GM19025 (cell line): ENCODE results near the gene GPRC5D.

Experiments
- ATAC-seq: cut with Tn5 transposase; IDR thresholded peaks from one replicate; pipeline ENCODE4 v1.9.1; 2021; ENCODE audit warnings: mild to moderate bottlenecking, low read depth, moderate library complexity; ENCODE audit not compliant: unreplicated experiment

Gene GPRC5D

DNA sequence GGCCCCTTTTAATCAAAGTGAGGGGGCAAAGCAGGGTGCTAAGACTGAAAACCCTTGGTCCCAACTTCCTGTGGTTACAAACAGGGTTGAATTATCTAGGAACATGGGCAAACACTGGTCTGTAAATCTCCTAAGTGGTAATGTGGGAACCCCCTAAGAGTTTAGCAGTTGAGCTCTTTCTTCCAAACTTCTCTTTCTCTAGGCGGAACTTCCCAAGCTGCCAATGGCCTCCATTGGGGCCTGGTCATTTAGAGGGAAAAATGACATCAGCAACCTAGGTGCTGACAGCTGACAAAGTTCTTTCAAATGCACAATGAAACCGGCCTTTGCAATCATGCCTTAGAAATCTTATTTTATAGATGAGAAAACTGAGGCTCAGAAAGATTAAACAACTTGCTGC lies 30.4 kb upstream of the GPRC5D start:
- no peak for ATAC-seq

DNA sequence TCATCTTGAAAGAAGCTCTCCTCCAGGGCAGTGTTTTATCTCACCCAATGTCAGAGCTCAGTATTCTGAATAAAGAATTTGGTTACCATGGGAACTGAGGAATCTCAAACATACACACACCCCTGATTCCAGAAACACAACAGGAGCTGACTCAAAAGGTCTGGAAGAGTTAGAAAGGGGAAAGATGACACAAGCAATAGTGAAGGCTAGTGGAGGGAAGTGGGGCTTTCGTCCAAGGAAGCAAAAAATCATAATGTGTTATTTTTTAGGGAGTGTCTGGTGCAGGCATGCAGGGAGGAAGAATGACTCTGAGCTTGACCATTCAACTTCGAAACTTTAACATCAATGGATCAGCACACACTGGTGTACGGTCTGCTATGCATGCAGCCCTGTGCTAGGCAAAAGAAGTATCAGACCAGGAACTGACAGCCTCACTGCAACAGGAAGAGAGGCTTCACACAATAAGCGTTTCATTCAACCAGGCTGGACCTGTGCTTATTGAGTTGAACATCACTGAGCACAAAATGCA lies 27.8 kb upstream of the GPRC5D start:
- ATAC-seq: no peak

DNA sequence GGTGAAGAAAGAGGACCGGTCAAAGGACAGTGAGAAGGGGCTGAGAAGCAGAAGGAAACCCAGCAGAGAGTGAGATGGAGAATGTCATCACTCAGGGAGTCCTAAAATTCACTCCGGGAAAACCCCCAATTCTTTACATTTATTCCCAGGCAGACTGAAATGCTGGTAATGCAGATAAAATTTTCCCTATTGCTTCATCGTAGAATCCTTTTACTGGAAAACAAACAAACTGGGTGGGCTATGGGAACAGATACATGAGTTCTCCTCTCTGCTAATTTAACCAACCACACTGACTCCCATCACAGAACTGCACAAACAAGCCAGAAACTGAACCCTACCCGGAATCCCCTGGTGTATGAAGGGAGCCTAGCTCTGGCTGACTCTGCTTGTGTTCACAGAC lies 27.2 kb upstream of the GPRC5D start:
- ATAC-seq: no peak

DNA sequence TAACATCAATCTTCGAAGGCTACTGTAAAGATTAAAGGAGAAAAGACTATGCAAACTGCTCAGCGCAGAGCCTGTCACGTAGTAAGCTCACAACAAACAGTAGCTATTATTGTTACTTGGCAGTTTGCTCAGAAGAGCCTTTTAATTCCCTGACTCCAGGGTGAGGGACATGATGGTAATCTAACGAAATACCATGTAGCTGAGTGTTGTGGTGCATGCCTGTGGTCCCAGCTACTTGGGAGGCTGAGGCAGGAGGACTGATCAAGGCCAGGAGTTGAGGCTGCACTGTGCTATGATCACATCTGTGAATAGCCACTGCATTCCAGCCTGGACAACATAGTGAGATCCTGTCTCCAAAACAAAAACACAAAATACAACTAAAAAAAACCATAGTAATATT lies 25.3 kb upstream of the GPRC5D start:
- ATAC-seq: no peak

DNA sequence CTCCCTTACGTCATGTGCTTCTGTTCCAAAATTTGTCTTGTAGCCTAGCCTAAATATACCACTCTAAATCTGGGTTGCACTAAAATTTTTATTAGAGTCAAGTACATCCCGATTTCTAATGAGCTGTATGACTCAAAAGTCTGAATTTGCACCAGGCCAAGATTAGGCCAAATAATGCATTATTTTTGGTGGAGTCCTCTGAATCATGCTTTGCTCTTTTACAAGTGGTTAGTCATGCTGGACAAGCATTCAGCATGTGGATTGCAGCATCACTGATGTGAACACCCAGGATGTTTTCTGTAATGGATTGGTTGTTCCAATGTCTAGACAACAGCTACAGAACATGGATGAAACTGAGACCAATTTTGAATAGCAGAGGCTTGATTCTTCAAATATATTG lies 24.4 kb upstream of the GPRC5D start:
- ATAC-seq: no peak

DNA sequence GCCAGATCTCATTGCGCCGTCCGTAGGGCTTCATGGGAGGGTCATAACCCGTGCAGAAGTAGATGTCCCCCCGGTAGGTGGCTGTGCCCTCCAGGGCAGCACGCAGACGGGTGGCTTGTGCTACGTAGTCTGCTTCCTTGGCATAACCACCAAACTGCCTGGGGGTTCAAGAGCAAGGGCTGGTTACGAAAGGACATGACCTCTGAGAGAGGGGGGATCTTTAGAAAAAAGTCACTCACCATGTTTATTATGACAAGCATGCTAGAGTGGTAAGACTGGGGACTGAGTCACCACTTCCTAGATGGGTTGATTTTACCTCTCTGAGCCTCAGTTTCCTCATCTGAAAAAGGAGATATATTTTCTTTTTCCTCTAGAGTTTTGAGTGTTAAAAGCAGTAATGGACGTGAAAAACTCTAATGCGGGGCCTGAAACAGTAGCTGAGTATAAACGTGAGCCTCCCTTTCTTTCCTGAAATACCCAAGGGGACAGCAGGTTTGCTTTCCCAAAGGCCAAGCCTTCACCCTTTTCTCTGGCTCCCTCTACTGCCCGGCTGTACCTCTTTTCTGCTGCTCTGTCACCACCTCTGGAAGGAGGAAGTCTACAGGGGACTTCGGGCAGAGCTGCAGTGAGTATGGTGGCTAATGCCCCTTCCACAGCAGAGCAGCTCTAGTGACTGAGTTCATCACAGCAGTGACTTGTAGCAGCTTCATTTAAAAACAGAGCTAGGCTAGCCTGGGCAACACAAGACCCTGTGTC lies 23.5 kb upstream of the GPRC5D start:
- no peak for ATAC-seq

DNA sequence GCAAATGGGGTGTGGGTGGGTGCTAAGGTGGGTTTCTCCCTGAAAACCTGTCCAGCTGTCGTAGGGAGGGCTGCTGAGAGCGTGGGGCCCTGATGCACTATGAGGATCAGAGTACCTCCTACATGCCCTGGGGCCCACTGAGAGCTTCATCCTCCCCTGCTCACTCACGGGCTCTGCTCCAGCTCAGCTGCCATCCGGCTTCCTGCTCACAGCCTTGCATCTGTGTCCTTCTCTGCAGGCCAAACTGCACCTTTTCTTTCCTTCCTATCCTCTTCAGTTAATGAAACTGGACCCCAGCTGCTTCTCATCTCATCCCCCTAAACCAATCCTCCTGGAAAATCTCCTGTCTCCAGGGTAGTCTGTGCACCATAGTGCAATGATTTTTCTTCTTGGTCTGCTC lies 22.2 kb upstream of the GPRC5D start:
- ATAC-seq: no peak

DNA sequence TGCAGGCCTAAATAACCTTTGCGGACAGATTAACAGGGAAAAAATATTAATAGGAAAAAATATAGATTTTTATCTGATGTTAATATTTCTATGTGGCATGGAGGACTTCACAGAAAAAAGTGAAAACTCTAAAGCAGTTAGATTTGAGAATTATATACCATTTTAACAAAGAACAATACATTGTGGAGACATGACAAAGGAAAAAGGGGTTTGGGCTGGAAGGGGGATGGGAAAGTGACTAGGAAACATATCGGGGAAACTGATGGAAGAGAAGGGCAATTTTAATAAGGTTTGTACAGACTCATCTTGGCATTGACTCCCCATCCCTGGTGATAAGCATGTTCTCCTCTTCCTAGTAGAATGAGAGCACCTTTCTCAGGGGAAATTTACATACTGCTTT lies 21.0 kb upstream of the GPRC5D start:
- ATAC-seq: no peak

DNA sequence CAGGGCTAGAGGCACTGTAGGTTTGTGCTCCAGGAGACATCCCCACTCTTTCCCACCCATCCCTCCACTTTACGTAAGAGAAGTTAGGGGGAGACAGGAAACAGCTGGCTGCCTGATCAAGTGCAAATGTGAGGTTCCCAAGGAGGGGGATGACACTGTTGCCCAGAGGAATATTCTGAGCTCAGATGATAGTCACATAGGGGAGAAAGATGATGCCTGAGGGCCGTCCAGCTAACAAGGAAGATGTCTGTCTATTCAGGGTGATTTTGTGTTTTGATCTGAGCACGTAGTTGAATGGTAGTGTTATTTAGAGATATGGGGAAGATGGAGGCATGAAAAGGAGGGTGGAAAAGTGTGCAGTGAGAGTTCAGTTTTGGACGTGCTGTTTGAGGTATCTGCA lies 13.9 kb upstream of the GPRC5D start:
- ATAC-seq: no peak

DNA sequence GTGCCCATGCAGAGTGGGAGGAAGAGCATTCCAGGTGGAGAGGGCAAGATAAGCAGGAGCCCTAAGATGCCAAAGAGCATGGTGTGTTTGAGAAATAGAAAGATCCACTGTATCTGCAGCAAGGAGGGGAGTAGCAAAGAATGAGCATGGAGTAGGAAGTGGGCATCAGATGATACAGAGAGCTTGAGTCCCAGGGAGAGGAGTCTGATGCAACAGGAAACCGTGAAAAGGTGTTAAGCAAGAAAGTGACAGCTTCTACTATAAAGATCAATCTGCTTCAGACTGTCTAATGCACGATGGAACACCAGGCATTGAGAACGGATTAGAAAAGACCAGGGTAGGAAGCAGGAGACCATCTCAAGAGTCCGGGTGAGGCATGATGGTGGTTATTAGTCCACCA lies 12.3 kb upstream of the GPRC5D start:
- no peak for ATAC-seq

DNA sequence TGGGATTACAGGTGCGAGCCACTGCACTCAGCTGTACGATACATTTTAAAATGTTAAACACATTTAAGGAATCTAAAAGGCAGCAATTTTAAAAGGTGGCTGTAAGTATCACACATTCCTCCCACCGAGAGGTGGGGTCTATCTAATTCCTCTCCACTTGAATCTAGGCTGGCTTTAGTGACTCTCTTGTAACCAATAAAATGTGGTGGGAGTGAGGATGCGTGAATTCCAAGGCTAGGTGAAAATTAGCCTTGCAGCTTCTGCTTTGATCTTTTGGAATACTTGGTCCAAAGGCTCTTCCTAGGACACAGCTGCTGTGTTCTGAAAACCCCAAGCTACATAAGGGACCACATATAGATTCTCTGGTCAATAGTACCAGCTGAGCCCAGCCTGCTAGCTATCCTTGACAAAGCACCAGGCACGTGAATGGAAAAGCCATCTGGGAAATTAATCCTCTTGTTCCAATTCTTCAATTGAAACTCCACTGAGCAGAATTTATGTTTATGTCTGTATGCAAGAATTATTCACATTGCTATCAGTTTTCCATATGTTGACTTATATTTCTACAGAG lies 8.8 kb upstream of the GPRC5D start:
- ATAC-seq: no peak

DNA sequence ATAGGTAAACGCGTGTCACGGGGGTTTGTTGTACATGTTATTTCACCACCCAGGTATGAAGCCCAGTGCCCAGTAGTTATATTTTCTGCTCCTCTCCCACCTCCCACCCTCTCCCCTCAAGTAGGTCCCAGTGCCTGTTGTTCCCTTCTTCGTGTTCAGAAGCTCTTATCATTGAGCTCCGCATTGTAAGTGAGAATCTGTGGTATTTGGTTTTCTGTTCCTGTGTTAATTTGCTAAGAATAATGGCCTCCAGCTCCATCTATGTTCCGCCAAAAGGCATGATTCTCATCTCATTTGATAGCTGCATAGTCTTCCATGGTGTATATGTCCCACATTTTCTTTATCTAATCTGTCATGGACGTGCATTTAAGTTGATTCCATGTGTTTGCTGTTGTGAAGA lies 6.9 kb upstream of the GPRC5D start:
- no peak for ATAC-seq

DNA sequence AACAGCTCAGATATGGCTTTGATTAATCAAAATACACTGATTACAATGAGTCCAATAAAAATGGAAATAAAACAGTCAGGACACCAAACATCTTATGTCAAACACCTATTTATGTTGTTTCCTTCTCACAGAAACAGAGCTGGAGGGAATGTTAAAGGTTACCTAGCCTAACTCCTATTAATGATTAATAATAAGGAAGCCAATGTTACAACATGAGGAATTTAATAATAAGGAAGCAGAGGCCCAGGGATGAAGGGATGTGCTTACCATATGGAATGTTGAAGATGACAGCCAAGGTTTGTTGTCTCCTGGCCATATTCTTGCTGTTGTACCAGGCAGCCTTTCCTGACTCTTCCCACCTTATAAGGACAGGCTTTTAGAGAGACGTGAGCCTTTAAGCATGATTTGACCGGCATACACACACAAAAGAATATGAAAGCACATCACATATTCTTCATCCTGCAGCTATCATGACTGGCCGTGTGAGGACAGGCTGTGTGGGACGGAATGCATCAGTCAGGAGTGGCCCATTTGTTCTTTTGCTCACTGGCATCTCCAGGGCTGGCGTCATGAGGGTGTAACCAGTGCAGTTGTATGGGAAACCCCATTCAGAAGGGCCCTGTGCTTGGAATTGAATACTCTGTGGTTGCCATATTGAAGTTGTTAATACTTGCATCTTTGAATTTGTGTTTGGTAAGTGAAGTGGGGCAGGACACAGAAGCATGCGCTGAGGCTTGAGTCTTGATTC lies 3.1 kb upstream of the GPRC5D start:
- ATAC-seq: no peak

DNA sequence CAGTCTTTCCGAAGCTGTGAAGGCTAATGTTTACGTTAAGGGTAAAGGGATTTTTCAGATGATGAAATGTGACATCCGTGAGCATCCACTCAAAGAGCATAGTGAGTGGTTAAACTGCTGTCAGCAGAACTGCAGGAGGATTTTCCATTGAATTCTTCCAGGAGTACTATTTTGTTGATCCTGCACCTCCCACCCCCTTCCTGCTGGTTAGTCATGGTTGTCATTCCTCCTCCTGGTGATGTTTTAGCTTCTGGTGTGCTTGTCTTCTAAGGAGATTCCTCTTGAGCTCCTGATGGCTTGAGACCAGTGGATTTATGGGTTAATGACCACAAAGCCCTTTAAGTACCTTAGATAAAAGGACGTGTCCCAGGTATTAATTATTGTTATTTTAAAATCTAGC lies 2.4 kb upstream of the GPRC5D start:
- ATAC-seq: no peak

DNA sequence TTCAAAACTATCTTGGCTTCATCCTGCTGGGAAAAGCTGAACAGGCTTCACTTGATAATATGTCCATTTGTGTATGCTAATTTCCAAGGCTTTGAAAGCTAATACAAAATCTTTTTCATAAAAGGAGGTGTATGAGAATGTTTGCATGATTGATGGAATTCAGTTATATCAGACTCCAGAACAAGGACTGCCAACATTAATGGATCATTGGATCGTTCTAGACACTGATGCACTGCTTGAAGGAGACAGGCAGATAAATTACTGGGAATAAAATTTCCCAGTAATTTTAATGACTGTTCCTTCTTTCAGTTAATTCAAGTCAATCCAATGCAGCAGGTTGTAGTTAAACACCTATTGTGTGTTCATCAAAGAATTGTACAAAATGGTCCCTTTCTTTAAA lies 466 bp downstream of the GPRC5D start:
- ATAC-seq: no peak

DNA sequence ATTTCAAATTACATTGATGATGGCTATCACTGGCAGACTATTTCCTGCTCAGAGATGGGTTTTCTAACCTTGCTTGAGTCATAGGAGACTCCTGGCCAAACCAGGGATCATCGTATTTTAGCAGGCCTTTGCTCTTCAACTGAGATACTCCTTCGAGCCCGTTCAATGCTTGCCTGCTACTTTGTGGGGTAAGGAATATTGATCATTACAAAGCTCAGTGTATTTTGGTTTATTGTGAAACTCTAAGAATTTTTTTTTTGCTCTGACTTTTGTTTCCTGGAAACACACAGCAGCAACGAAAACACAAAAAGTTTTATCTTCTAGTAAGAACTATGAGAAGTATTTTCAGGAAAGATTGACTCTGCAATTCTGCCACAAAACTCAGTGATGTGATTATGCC lies 4.1 kb downstream of the GPRC5D start:
- no peak for ATAC-seq

DNA sequence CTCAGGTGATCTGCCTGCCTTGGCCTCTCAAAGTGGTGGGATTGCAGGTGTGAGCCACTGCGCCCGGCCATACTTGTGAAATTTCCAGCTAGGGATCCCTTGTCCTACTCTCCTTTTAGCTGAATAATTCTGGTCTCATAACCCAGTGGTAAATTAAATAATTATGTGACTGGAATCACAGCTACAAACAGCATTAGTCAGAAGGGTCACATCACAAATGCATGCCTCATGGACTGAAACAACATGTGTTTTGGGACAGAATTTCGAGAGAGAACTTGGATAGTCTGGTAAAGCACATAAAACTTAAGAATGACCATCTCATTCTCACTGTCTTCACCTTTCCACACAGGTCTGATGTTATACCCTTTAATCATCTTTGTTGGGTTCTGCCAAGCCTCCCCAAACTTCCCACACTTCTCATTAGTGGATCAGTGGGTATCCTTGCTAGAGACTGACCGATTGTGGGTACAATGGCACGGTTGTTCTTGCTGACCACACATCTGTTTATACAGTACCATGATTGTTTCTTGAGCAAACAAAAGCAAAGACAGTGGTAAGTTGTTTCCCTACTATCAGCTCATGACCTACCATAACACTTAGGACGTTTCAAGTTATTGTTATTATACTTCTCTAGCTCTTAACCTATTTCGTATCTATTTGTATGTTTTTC lies 5.1 kb downstream of the GPRC5D start:
- ATAC-seq: no peak

DNA sequence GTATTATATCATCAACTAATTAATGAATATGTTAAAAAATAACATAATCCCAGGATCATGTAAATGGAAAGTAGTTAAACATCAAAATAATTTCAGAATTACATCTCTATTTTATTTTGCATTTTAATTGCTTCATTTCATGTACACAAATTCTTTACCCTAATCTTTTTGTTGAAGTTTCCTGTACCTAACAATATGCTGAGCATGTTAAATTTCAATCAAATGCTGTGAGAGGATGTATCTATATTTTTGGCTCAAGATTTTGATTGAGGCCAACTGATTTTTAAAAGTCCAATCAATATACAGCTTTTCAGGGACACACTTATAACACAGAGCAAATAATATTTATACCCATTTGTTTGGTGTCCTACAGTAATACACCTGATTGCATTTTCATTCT lies 6.4 kb downstream of the GPRC5D start:
- no peak for ATAC-seq

DNA sequence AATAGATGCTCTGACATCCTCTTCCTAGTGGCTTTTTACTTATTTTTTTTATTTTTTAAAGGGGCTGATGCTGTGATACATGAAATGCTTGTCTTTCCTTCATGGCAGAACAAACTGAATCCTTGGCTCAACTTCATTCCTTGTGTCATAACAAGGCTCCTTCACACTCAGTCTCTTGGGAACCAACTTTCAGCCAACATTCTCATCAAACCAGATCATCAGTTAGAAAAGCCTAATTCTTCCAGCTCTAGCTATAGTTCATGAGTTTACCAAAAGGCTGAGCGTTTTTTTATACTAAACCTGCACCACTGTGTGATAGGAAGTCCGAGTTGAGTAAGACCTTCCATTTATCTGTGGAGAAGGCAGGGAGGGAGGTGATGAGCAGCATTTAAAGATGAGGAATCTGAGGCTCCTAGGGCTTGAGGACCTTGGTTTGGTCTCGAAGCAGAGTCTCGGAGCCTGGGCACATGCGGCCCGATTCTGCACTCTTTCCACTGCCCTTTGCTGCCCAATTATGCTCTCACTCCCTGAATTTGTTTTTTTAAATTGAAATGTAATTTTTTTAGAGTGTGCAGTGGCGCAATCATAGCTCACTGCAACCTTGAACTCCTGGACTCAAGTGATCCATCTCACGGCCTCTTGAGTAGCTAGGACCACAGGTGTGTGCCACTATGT lies 8.2 kb downstream of the GPRC5D start:
- no peak for ATAC-seq

DNA sequence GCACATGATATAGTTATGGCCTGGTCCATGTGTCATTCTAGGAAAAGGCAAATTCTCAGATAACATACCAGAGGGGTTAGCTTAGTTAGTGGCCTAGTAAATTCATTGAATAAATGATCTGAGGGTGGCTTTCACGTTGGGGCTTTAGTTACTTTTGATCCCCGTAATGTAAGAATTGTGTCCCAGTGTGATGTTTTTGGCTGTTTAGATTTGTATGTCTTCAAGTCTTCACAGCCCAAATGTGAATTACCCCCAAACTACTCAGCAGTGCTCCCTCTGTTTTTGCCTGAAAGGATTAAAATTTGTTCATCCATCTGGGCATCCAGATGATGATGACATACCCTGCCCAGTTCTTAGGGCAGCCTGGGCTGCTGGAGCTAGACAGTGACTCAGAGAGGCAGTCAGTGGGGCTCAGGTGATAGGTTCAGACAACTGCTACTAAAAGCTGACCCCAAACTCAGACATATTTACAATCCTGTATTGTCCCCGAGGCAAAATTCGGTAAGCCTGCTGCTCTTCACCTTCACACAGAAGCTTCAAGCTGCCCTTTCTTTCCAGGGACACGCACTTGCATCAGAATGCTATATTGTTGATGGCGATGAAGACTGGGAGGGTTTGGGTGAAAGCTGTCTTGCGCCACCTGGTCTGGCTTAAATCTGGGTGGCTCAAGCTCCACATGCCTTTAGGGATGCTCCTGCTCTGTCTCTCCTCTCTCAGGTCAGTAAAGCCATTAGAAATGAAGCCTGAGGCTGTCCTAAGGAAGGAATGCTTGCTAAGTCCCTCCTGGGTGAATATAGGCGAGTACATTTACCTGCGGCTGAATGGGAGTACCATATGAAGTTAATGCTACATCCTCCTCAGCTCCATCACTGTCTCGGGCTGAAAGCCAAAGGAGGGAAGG lies 10.3 kb downstream of the GPRC5D start:
- ATAC-seq: no peak
